ENCODE measurements around the gene C19orf85. TPM values are rescaled to one million over a fixed set of nuclear protein-coding genes. Genes with fewer than 3 reads are reported as not detected.
A peak's percentile ranks its signal among the peaks of the same experiment; 100 is the strongest.

C19orf85 gene
- total RNA-seq, 1 donor from 2014 or later = not detected

DNA sequence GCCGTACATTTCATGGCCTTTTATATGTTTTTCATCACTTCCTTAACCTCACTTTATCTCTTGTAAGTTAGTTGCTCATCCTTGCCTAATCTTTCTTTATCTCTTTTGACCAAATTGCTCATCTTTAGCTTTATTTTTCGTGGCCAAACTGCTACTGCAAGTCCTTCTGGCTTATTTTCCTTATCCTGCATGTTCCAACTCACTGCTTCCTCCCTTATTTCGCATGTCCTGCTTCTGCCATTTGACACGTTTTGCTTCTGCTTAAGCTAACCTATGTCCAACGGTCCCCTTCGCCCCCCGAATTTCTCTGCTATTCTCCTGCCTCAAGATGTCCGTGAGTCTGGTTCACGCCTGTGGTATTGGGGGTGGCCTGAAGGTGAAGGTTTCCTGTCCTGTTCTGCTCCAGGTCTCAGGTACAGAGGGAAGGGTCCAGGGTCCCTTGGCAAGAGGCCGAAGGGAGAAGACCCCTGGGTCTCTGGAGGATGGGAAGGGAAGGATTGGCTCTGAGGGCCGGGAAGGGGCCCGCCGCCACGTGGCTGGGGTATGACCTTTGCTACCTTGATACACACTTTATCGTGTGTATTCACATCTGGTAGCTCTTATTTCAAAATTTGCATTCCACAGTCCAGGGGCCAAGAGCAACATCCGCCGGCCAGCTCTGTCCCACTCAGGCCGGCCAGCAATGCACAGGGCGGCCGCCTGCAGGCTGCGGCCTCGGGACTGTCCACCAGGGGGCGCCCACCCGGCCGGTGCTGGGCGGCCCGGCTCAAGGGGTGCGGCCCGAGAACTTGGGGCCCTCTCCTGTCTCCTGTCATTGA is 2.9 kb upstream of the C19orf85 start:
- H3K27me3 ChIP-seq = no peaks in the 10 kb centered on the region
- TF ChIP-seq, protein P1, sequence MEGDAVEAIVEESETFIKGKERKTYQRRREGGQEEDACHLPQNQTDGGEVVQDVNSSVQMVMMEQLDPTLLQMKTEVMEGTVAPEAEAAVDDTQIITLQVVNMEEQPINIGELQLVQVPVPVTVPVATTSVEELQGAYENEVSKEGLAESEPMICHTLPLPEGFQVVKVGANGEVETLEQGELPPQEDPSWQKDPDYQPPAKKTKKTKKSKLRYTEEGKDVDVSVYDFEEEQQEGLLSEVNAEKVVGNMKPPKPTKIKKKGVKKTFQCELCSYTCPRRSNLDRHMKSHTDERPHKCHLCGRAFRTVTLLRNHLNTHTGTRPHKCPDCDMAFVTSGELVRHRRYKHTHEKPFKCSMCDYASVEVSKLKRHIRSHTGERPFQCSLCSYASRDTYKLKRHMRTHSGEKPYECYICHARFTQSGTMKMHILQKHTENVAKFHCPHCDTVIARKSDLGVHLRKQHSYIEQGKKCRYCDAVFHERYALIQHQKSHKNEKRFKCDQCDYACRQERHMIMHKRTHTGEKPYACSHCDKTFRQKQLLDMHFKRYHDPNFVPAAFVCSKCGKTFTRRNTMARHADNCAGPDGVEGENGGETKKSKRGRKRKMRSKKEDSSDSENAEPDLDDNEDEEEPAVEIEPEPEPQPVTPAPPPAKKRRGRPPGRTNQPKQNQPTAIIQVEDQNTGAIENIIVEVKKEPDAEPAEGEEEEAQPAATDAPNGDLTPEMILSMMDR (IDR thresholded peaks at IDR 0.05) = peak; percentile 80 to 98 (median 95)
- peak in 1 of 2 donors; percentile 42 for TF ChIP-seq POLR2AphosphoS5 (IDR thresholded peaks at IDR 0.05; ENCODE audit: insufficient read depth in 1 of 2, low read depth in 1 of 2)
- no peak for TF ChIP-seq POLR2A (IDR thresholded peaks at IDR 0.05)
- H3K9me3 ChIP-seq = no peaks in the 10 kb centered on the region
- intact Hi-C loops (cut with DNase I) = loop anchor here (5.0 kb wide), 1 partner anchor 35 kb away; no protein-coding TSS in a partner anchor
- peaks cover 12% of the 10 kb centered on the region for H3K4me1 ChIP-seq
- H3K27ac ChIP-seq = no peak overlapping the region
- no peak overlapping the region for H3K4me3 ChIP-seq
- no peak for DNase-seq (ENCODE audit: extremely low spot score in 2 of 2)
- no peaks in the 10 kb centered on the region for H3K36me3 ChIP-seq

DNA sequence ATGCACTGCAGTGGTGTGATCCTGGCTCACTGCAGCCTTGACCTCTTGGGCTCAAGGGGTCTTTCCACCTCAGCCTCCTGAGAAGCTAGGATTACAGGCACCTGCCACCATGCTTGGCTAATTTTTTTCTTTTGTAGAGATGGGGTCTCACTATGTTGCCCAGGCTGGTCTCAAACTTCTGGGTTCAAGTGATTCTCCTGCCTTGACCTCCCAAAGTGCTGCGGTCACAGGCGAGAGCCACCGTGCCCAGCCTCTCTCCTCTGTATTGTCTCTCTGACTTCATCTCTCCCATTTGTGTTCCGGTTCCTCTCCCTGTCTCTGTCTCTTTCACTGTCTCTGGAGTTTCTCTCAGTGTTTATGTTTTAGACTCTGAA is 1.7 kb upstream of the C19orf85 start:
- H3K4me1 ChIP-seq = peaks cover 17% of the 10 kb centered on the region
- intact Hi-C loops (cut with DNase I) = loop anchor here (5.0 kb wide), 1 partner anchor 36 kb away; no protein-coding TSS in a partner anchor
- no peaks in the 10 kb centered on the region for H3K36me3 ChIP-seq
- TF ChIP-seq, protein P1 (IDR thresholded peaks at IDR 0.05) = no peak
- no peak for TF ChIP-seq POLR2AphosphoS5 (IDR thresholded peaks at IDR 0.05; ENCODE audit: insufficient read depth in 1 of 2, low read depth in 1 of 2)
- no peak for TF ChIP-seq POLR2A (IDR thresholded peaks at IDR 0.05)
- no peak for DNase-seq (ENCODE audit: extremely low spot score in 2 of 2)
- no peak overlapping the region for H3K4me3 ChIP-seq
- H3K27me3 ChIP-seq = no peaks in the 10 kb centered on the region
- H3K9me3 ChIP-seq = no peaks in the 10 kb centered on the region
- H3K27ac ChIP-seq = no peak overlapping the region

DNA sequence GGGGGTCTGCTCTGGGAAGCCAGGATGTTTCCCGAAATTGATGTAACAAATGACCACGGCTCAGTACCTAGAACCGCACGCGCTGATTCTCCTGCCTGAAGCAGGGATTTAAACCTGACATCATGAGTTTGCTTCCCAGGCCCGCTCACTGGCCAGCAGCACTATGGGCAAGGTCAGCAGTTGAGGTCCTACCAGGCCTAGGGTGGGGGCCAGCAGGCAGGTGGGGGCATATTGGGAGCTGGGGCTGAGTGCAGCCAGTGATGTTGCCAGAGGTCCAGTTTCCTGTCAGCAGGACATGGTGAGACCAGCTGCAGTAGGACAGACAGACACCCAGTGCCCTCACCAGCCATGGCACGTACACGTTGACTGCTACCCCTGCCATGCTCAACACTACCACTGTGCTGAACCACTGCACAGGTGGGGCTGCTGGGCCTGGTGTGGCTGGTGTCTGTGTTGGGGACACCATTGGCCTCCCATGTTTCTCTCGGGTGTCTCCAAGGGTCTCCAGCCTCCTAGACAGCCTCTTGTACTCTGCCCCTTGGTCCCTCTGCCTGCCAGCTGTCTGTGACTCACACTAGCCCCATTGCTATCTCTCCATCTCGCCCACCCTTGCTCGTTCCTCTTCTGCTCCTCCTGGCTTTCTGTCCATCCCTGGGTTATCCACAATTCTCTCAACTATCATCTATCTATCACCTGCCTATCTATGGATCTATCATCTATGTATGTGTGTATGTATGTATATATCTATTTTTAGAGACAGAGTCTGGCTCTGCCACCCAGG is 1.1 kb upstream of the C19orf85 start:
- Histone ChIP-seq H3K9me3 (no peaks in the 10 kb centered on the region), H3K4me1 (peaks cover 23% of the 10 kb centered on the region), H3K27ac (no peak overlapping the region), H3K36me3 (no peaks in the 10 kb centered on the region), H3K27me3 (no peaks in the 10 kb centered on the region), H3K4me3 (no peak overlapping the region)
- intact Hi-C loops (cut with DNase I) = loop anchor here (5.0 kb wide), 1 partner anchor 37 kb away; no protein-coding TSS in a partner anchor
- no peak for TF ChIP-seq POLR2A (IDR thresholded peaks at IDR 0.05)
- TF ChIP-seq POLR2AphosphoS5 (IDR thresholded peaks at IDR 0.05; ENCODE audit: insufficient read depth in 1 of 2, low read depth in 1 of 2) = no peak
- TF ChIP-seq, protein P1 (IDR thresholded peaks at IDR 0.05) = no peak
- no peak for DNase-seq (ENCODE audit: extremely low spot score in 2 of 2)

DNA sequence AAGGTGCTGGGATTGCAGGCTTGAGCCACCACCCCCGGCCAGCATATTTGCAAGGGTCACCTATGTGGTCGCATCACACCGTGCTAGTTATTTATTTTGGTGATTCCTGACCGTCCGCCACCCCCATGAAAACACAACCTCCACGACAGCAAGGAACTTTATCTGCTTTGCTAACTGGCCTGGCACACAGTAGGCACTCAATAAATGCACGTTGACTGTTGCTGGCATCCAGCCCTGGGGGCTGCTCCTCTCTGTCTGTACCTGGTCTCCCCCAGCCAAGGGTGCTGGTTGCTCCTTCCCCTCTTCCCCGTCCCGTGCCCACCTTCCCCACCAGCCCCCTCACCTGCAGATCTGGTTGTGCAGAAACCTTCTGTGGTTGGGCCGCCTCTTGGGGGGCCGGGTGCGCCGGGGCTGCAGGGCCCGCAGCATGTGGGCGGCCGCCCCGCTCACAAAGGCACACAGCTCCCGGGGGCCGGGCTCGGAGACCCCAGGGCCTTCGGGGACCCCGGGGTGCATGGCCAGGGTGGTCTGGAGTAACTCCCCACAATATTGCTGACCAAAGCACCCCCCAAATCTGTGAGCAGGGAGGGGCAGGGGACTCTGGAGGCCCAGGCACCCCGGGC is 401 bp downstream of the C19orf85 start:
- H3K4me1 ChIP-seq = peaks cover 38% of the 10 kb centered on the region
- TF ChIP-seq, protein P1 (IDR thresholded peaks at IDR 0.05) = no peak
- TF ChIP-seq POLR2AphosphoS5 (IDR thresholded peaks at IDR 0.05; ENCODE audit: insufficient read depth in 1 of 2, low read depth in 1 of 2) = no peak
- no peak for TF ChIP-seq POLR2A (IDR thresholded peaks at IDR 0.05)
- no peak overlapping the region for H3K4me3 ChIP-seq
- intact Hi-C loops (cut with DNase I) = no loop called here
- DNase-seq (ENCODE audit: extremely low spot score in 2 of 2) = no peak
- H3K9me3 ChIP-seq = no peaks in the 10 kb centered on the region
- H3K27me3 ChIP-seq = no peaks in the 10 kb centered on the region
- no peak overlapping the region for H3K27ac ChIP-seq
- H3K36me3 ChIP-seq = no peaks in the 10 kb centered on the region
